22Rv1 (cell line): ENCODE data around the gene GAS6.

Source experiments
- H3K27ac ChIP-seq: fragments of 450-650 bp; 2 replicates; pipeline ENCODE4 v1.5.1; 2017
- CTCF ChIP-seq: fragments of 450-650 bp; IDR thresholded peaks from 2 replicates; pipeline ENCODE4 v1.5.1; 2017; ENCODE audit warnings: mild to moderate bottlenecking
- ZFX ChIP-seq: fragments of 450-650 bp; IDR thresholded peaks from 2 replicates; pipeline ENCODE4 v1.6.1; 2017; ENCODE audit warnings: antibody characterized with exemption, borderline replicate concordance

GAS6 gene

GRCh38 chr13:113774177-113775107, 89.4 kb downstream of the GAS6 start:
- TF ChIP-seq CTCF (no peak), ZFX (no peak)
- H3K27ac ChIP-seq = no peak overlapping the region

- TF ChIP-seq CTCF (no peak), ZFX (no peak)
- no peak overlapping the region for H3K27ac ChIP-seq
Measured at GRCh38 chr13:113771709-113772331, 92.1 kb downstream of the GAS6 start.

- H3K27ac ChIP-seq = no peak overlapping the region
- no peak for TF ChIP-seq CTCF
- TF ChIP-seq ZFX = no peak
Measured at GRCh38 chr13:113770937-113771336, 92.9 kb downstream of the GAS6 start.
